GM10847 (cell line): ENCODE measurements around the gene AMPD3.

Source experiments
- POLR2A ChIP-seq: IDR thresholded peaks from 2 replicates; pipeline ENCODE4 v1.6.1; 2011; ENCODE audit not compliant: insufficient read length; ENCODE audit errors: extremely low read depth

AMPD3 gene

DNA sequence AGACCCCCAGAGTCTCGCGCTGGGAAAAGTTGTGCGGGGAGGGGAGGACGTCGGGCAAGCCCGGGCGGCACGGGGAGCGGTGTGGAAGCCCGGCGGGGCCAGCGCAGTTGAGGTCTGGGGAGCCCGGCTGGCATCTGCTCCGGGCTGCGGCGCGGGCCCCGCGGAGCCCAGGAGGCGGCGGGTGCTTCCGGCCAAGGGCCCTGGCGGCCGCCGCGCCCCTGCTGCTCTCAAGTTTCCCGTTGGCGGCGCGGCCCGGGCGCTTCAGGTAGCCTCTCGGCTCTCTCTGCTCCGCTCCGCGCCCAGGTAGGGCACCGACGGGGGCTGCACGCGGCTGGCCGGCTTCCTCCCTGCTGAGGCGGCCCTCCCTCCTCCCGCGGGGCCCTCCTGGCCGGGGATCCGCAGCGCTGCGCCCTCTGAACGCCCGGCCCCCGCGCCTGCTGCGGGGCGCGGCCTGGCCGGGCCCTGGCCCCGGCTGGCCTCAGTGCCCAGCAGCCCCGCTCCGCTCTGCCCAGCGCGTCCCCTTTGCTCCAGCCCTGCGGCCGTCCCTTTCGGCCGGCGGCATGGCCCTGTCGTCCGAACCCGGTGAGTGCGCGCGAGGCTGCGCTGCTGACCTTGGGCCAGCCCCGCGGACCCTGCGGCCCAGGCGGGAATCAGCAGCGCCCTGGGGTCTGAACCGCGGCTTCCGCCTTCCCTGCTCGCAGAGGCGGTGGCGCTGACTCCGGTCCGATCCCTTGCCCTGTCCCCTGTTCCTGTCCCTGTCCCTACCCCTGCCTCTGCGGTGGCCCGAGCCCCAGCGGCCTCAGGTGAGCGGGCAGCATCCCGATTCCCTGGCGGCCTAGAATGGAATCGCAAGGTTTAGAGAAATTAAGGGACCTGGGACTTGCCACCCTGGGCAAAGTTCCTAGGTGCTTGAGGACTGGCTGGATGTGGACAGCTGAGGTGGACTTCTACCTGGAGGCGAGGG is 4.3 kb upstream of the AMPD3 start:
- no peak for TF ChIP-seq POLR2A

DNA sequence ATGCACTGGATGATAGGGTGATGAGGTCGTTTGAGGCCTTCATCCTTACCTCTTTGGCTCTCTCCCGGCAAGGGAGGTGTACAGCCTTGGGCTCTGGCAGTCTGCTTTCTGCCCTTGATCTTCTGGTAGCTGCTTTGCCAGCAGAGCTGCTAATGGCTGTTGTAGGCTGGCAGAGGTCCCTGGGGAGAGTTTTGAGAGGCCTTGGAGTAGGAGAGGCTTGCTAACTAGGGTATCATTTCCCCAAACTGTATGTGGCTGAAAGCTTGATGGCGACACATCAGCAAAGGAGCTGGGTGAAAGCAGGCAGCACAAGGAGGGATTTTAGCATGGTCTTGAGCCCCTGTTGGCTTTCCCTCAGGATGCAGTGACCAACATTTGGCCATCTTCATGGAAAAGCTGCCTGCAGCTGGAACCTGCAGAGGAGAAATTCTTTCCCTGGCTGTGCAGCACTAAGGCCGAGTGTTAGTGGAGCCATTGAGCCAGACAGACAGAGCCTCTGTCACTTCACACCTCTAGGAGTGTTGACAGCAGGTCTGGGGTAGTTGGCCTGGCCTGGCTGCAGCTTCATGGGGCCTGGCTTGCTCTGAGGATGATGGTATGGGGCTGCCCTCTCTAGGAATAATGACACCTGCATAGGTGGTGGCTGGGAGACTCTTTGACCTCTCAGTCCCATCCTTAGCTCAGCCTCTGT is 3.5 kb upstream of the AMPD3 start:
- TF ChIP-seq POLR2A, result no peak

DNA sequence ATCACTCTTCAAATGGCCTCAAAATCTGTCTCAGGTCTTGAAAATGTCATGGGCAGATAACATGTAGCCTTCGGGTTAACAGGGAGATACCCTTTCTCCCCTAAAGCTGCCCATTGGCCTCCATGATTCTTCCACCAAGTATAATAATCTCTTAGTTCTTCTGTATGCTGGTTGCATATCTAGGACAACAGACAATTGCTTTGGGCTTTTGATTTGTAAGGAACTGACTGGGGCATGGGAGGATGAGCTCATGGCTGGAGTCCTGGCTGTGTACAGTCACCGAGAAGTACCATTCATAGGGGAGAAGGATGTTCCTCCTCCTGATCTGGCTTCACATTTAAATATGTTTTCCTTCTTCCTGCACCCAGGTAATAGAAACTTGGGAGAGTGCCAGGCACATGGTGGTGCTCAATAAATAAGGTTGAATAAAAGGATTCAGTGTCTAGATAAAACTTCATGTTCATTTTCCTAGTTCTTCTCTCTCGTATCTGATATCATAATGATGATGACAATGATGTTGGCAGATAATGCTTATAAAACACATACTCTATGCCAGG is 2.8 kb upstream of the AMPD3 start:
- no peak for TF ChIP-seq POLR2A

DNA sequence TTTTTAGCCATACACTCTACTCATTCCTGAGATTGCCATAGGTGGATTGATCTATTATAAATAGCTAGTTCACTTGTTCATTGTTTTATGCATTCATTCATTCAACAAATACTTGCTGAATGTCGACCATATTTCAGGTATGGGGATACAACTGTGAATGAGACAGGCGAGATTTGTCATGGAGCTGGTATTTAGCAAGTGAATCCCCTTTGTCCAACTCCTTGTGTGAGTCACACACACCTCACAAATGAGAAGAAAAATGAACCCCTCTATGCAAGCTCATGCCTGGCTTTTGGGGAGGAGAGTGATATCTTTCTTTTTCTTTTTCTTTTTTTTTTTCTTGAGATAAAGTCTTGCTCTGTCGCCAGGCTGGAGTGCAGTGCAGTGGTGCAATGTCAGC is 1.8 kb upstream of the AMPD3 start:
- TF ChIP-seq POLR2A, result no peak

DNA sequence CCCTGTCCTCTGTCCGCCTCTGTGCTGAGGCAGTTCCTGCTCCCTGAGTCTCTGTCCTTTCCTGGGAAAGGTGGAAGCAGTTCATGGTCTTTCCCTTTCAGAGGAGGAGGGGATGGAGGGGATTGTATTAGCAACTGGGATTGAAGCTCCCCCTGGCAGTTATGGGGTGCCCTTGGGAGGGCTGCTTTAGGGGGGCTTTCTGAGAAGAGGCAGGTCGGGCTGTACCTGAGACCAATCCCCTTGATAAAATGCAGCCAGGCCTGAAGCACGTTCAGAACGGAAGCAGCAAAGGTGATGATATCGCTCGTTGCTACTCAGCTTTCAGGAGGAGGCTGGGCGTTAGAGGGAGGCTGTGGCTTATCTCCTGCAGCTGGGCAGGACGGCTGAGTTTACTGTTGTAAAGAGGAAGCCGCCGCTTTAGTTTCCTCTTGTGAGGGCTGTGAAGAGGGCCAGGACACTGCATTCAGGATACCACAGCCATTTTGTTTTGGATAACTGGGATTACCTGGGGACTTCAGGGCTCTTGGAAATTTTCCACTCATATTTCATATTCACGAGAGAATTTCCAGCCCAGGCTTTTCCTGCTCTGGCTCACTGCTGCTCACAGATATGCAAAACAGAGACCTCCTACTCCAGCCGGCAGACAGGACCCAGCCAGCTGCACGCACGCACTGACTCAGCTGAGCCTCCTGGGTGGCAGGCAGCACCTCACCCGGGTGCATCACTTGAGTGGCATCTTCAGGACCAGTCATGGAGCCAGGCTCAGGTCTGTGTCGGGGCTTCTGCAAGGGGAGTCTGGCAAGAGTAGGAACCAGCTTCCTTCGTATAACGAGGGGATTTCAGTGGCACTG is 798 bp downstream of the AMPD3 start:
- TF ChIP-seq POLR2A, result peak; percentile 55

DNA sequence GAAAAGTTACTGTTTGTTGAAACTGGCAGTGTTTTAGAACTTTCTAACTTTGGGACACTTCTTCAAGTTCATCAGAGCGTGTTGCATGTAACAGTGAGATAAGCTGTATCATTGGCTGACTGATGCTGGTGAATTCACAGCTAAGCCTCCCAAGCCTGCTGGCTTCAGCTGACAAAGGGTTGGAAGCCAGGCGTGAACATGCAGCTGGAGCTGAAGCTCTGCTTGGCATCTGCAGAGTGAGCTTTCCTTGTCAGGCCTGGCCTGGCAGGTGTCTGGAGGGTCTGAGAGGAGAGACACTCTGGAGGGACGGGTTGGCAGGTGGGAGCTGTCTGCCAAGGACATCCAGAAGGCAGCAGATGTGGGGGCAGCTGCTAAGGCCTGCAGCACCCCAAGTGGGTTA is 1.5 kb downstream of the AMPD3 start:
- TF ChIP-seq POLR2A, result no peak

DNA sequence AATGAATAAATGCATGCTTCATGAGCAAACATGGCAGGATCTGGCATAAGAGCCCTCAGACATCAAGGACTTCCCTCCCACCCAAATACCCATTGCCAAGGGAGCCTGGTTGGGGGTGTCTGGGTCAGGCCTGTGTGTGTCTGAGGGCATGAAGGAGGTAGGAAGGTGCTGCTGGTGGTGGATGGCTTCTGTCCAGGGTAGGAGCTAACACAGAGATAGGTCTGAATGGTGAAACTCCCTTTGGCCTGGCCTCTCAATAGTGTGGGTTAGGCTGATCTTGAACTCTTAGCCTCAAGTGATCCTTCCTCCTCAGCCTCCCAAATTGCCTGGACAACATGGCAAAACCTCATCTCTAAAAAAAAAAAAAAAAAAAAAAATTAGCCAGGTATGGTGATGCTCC is 2.8 kb downstream of the AMPD3 start:
- no peak for TF ChIP-seq POLR2A

DNA sequence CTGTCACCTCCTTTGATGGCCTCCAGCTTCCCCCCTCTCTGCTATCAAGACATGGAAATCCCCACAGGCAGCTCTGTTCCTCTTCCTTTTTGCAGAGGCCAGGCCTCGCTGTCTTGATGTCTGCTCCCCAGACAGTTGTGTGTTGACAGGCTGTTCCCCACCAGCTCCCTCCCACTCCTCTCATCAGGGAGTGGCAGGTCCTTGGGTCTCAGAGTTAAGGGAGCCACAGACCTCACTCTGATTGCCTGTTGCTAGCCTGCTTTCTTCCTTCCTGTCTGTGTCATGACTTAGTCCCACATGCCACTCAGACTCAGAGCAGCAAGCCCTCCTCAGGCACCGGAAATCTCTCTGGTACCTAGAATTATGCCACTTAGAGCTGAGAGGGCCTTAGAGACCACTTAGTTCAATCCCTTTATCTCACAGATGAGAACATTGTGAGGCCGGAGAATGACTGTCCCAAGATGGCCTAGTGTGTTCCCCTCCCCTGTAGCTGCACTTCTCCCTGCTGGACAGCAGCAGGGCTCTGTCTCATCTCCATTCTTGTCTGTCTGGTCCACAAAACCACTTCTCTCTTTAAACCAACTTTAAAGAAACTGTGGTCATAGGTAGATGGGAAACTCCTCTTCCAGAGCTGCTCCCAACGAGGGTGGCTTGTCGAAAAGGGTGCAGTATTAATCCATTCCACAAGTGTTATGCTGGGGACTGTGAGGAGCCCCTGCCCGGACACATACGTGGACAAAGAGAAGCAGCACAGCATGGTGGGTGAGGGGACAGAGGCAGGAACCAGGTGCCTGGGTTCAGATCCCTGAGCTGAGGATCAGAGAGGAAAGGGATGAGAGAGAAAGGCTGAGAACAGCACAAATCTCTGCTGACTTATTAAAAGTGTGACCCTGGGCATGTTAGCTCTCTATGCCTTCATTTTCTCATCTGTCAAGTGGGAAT is 4.2 kb downstream of the AMPD3 start:
- TF ChIP-seq POLR2A, result no peak

DNA sequence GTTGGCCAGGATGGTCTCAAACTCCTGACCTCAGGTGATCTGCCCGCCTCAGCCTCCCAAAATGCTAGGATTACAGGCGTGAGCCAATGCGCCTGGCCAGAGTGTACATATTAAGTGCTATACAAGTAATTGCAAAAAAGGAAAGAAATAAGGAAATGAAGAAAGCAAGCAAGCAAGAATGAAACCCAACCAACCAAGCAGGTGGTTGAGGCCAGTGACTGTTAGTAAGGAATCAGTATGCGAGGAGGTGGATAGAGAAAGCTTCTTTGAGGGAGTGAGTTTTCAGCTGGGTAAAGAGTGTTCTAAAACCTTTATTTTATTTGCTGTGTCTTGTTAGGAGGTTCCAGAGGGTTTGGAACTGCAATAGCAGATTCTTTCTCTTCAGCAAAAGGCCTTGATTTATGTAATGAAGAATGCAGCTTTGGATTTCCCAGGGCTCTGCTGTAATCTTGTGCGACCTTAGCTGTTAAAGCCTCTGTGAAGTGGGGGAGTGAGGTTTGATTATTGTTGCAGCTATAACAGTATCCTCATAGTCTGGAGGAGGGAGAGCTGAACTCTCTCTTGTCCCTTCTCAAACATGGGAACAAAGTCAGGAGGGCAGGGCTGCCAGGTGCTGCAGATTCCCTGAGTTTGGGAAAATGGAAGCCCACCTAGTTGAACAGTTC is 5.7 kb downstream of the AMPD3 start:
- no peak for TF ChIP-seq POLR2A

DNA sequence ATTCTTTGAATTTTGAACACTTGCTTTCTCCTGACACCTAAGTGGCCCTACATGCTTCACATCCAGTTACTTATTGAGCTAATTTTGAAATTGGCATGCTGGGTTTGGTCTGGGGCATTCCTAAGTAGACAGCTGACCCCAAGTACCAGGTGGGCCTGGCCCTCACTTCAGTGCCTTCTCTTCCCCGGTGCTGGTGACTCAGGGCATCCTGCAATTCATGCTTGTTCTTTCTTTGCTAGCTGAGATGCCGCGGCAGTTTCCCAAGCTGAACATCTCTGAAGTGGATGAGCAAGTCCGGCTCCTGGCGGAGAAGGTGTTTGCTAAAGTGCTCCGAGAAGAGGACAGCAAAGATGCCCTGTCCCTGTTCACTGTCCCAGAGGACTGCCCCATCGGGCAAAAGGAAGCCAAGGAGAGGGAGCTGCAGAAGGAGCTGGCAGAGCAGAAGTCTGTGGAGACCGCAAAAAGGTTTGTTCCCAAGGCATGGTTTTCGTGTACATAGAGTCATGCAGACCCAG is 6.3 kb downstream of the AMPD3 start:
- TF ChIP-seq POLR2A, result no peak

DNA sequence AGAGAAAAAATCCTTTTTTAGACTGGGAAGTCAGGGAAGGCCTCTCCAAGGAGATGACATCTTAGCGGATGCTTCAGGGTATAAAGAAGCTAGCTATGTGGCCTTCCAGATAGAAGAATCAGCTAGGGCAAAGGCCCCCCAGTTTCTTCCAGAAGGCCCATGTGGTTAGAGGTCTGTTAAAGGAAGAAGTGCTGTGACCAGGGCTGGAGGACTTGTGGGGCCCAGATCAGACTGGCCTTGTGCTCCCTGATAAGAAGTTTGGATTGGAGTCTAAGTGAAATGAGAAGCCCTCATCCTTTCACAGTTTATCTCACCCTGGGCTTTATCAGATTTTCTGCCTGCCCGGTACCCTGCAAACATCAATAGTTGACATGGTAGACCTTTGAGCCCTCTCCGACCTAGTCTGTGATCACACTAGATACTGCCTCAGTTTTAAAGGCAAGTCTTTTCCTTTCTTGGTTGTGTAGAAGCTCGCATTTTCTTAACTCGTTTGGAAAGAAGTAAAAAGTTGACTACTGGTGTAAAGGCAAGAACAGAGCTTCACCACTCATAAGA is 7.8 kb downstream of the AMPD3 start:
- no peak for TF ChIP-seq POLR2A

DNA sequence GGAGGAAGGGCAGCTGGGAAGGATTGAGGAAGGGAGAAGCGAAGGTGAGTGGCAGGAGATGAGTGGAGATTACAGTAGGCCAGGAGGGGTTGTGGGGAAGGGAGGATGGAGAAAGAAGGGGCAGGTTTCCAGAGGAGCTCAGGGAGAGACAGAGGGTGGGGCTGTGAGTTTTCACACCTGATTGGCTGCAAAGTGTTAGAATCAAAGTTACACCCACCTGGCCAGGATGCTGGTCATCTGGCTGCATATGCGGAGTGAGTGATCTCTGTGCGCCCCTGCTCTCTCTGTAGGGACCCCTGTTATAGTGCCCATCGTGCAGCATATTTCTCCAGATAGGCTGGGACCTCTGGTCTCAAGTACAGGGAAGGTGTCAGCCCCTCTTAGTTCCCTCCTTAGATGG is 18.3 kb downstream of the AMPD3 start:
- no peak for TF ChIP-seq POLR2A

DNA sequence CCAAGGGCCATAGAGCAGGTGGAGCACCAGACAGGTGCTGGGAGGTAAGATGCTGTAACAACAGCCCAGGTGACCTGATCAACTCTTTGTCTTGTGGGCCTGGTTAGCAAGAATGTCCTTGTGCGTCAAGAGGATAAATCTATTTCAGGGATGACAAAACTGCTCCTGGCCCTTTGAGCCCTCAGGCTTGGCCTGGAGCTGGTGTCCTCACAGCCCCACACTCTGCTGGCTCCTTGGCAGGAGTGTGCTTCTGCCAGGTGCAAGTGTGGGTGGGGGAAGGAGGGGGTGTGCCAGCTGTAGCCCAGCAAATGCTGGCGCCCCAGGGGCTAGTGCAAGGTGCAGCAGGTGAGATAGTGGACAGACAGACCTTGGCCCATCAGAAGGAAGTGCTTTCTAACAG is 19.5 kb downstream of the AMPD3 start:
- TF ChIP-seq POLR2A, result no peak

DNA sequence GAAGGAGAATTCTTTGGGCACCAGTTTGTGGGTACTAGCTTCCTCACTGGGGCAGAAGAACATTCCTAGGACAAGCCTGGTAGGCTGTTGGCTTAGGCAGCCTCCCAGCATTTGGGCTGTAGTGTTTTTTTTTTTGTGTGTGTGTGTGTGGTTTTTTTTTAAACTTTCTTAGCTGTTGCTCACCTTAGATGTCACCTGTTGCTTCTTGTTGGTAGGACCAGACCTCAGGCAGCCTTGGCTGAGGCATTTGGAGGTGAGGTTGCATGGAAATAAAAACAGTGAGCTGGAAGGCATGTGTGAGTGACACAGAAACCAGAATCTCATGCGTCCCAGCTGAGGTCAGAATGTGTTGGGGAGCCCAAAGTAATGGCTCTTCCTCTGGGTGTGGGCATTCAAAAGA is 21.3 kb downstream of the AMPD3 start:
- TF ChIP-seq POLR2A, result no peak
